Activated CD4-positive, alpha-beta T cell treated with anti-CD3 and anti-CD28 coated beads, Interleukin-2, amount 50 U/mL, for 24 hours (primary cell): ENCODE measurements around the gene KRT80.

Experiments
- DNase-seq, 2 donors: peaks; one replicate each; pipeline ENCODE4 v3.0.0-alpha.2; 2020; ENCODE audit warnings: low read depth in 1 of 2, low spot score in 1 of 2

The KRT80 gene

GRCh38 chr12:52181746-52182145 lies 10.1 kb downstream of the KRT80 start:
- no peak for DNase-seq

- no peak for DNase-seq
Measured at GRCh38 chr12:52180971-52181628, 10.7 kb downstream of the KRT80 start.

DNA sequence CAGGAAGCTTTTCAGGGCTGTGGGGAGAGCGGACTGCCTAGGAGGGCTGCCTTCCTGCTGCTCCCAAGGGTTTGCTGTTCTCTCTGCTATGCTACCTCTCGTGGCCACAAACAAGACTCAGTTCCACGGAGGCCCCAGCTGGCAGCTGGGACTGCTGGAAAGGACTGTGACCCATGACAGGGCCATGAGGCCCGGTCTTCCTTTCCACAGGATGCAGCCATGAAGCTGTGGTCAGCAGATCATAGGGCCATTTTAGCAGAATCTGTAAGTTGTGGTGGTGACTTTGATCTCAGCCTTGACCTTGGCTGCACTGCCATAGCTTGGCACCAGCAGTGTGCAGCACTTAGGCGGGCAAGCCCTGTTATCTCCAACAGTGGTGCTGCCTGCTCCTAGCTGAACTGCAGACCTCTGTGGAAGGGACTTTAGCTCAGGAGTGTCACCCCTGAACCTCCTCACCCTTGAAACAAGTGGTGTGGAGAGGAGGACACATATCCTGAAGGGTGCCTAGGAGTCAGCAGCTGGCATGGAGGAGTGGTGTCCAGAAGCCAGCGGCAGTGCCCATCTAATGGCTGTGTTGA lies 12.3 kb downstream of the KRT80 start:
- DNase-seq, result no peak

- no peak for DNase-seq
Measured at GRCh38 chr12:52178984-52179383, 12.8 kb downstream of the KRT80 start.

DNA sequence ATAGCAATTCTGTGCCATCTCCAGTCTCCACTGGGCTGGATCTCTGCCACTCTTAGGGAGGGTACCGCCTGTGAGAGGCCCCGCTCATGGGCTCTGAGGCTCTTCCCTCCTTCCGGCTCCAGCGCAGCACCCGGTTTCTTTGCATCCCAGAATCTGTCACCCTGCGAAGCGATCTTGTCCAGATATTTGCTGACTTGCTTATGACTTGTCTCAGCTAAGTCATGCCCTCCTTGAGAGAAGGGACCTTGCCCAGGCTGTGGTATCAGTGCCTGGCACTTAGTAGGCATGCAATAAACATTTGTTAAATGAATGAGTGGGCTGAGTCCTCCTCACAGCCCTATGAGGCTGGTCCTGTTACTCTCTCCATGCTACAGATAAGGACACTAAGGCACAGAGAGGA lies 13.4 kb downstream of the KRT80 start:
- no peak for DNase-seq

DNA sequence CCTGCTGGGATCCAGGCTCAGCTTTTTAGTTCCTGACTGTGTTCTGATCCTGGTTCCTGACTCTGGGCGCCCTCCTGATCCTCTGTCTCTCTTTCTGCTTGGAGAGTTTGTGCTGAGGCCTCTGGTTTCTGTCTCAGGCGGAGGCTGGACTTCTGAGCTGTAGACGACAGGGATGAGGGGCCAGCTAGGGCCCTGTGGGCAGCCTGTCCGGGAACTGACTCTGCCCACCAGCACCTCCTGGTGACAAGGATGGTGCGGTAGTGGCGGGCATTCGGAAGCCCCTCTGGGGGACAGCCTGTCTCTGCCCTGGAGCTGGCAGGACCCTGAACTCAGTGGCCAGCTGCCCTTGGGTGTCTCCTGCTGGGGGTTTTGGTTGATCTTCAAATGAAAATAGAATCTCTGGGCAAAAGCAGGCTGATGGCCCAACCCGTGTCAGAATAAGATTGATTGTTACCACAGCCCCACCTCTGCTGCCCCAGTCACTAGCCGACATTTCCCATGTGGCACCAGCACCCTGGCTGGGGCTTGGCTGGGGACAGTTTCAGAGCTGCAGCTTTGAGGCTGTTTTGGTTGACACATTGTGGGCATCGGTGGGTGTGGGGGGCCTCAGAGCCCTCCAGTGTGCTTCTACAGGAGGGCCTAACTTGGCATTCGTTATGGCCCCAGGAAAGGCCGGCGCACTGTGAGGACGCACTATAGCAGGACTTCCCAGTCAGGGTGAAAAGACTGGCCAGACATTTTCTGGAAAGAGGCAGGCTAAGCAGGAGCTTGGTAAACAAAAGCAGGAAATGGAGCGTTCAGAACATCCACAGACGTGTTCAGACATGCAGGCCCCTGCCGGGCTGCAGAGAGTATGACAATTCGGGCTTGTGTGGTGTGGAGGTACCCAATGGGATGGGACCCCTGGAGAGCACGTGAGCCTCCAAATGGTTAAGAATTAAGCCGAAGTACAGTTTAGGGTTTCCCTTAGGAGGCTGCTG lies 16.2 kb downstream of the KRT80 start:
- no peak for DNase-seq

DNA sequence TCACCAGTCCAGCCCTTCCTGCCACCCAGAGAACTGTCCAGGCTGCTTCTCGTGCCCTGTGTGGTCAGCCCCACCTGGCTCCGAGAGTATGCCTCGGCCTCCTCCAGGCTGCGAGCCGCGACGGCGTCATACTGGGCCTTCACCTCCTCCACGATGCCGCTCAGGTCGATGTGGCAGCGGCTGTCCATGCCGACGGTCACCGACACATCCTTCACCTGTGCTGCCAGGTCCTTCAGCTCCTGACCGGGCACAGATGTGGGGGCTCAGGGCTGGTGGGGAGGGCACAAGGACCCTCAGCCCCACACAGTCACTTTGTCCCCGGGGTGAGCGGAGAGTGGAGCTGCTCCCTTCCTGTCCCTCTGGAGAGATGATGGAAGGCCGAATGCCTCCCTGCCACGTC lies 18.3 kb downstream of the KRT80 start:
- DNase-seq, result no peak

DNA sequence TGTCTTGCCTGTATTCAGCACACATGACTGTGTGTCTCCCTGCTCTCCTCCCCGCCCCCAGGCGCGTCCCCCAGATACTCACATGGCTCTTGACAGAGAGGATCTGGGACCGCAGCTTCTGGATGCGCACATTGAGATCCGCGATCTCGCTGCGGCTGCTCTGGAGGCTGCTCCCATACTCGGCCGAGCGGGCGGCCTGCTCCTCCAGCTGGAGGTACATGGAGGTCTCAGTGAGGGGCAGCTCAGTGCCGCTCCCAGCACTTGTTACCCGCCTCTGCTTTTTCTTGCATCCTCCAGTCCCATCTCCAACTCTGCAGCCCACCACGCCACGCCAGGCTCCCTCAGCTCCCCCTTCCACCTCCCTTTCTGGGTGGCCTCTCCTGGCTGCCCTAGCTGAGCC lies 18.9 kb downstream of the KRT80 start:
- no peak for DNase-seq

DNA sequence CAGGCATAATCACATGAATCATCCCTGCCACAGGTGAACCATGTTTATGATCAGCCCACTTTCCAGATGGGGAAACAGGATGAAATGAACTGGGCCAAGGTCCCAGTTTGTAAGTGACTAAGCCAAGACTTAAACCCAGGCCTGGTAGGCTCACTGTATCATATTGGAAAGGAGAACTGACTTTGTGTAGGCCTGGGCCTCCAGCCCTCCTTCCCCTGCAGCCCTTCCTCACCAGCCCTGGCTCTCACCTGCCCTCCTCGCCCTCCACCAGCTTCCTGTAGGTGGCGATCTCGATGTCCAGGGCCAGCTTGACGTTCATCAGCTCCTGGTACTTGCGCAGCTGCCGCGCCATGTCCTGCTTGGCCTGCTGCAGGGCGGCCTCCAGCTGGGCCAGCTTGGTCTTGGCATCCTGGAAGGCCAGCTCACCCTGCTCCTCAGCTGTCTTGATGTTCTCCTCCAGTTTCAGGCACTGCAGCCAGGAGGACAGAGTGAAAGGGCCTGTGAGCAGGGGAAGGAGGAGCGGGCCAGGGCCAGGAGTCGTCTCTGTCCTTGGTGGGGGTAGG lies 19.8 kb downstream of the KRT80 start:
- DNase-seq, result no peak

GRCh38 chr12:52170827-52171226 lies 21.0 kb downstream of the KRT80 start:
- no peak for DNase-seq

DNA sequence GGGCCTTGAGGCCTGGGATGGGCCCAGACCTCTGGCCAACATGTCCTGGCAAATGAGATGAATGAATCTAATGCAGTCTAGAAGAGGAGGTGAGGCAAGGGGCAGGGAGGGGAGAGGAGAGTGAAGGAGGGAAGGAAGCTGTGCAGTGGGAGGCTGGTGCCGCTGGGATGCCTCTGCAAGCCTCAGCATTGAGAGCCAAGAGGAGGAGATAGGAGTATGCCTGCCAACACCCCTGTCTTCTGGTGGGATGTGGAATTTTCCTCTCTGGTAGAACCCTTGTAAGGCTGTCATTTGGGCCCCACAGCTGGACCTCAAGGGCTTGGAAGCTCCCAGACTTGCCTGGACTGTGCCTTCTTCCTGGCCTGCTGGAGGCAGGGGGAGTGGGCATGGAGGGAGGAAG lies 21.9 kb downstream of the KRT80 start:
- DNase-seq, result no peak

- no peak for DNase-seq
Measured at GRCh38 chr12:52168019-52168717, 23.6 kb downstream of the KRT80 start.

- DNase-seq, result no peak
Measured at GRCh38 chr12:52167526-52167925, 24.3 kb downstream of the KRT80 start.

GRCh38 chr12:52166672-52167071 lies 25.1 kb downstream of the KRT80 start:
- DNase-seq, result no peak

DNA sequence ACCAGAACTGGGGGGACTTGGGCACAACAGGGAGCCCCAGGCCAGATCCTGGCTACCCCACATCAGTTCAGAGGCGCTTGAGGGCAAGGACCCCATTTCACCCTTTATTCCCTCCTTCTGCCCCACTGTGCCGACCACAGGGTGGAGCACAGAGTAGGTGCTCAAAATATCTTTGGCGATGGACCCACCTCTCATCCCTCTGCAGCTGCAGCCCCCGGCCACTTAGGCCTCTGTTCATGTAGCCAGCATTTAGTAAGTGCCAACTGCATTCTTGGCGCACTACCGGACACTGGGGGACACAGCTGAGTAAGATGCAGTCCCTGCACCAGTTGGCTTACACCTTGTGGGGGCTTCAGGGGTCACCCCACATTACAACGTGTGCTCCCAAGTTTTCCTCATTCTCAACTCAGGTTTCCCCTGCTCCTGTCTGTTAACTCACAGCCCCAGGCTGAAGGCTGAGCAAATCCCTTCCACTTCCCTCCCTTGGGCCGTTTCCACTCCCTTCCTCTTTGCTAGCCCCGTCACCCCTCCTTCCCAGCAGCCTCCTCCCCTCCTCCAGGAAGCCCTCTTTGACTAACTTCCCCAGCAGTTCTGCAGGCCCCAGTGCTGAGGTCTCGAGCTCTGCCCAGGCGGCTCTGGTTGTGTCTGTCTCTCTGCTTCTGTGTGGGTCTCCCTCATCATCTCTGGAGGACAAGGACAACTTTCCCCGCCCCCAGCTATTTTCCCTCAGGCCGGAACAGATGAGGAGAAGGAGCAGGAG lies 26.5 kb downstream of the KRT80 start:
- DNase-seq, result no peak

DNA sequence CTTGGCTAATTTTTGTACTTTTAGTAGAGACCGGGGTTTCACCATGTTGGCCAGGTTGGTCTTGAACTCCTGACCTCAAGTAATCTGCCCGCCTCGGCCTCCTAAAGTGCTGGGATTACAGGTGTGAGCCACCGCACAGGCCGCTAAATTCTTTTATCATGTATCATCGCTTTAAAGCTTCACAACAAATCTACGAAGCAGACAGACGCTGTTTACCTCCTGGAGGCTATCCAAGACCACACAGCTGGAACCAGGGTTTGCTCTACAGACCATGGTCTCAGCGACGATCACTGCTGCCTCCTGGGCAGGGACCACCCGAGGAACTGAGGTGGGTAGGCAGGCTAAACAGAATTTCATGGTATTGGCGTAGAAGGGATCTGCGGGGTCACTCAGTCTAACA lies 27.2 kb downstream of the KRT80 start:
- no peak for DNase-seq

DNA sequence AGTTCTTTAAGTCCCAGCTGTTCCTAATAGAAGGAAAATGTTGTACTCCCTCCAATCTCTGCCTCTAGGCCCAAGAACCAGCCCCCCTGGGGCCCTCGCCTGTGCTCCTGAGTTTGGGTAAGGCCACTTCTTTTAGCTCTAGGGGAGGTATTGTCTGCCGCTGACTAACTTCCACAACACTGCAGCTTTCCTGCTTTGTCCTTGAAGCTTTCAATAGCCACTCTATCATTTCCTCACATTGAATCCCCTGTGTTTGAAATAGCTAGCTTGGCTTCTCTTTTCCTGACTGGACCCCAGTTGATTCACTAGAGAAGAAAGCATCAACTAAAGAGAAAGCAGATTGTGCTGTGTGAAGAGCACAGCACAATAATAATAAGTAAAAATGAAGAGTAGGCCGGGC lies 28.8 kb downstream of the KRT80 start:
- DNase-seq, result no peak

GRCh38 chr12:52160200-52160599 lies 31.6 kb downstream of the KRT80 start:
- no peak for DNase-seq

DNA sequence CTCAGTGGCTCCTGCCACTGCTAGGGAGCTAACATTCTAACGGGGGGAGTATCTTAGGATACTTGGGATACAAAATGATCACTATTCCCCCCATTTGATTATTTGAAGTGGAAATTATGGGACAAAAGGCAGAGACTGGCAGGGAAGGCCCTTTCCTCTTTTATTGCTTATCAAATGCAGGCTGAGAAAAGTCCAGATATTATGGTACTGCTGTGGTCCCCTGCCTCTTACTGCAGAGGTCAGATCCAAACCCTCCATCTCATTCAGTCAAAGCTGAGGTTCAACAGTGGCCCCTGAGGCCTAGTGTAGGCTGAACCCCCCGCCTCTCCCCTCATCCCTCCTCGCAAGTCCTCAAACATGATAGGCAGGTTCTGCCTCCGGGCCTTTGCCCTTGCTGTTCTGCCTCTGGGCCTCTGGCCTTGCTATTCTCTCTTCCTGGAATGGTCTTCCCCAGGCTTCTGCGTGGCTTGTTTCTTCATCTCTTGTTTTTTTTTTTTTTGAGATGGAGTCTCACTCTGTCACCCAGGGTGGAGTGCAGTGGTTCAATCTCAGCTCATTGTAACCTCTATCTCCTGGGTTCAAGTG lies 34.2 kb downstream of the KRT80 start:
- DNase-seq, result no peak
